BE2C (cell line): ENCODE data around the gene KRTAP10-12. TPM values are rescaled to one million over a fixed set of nuclear protein-coding genes. Genes with fewer than 3 reads are reported as not detected.
"Not testable (repeated sequence)": the region's sequence is repeated elsewhere in the genome, so short reads cannot be mapped to it uniquely, and the experiment has no call there.

Experiments used
- DNase-seq: peaks from one replicate; pipeline ENCODE4 v3.0.0-alpha.2; 2020
- H3K27me3 ChIP-seq: fragments of 250-450 bp; sonication (Bioruptor Pico); 2 replicates; pipeline ENCODE4 v1.5.1; 2020; ENCODE audit warnings: mild to moderate bottlenecking
- H3K36me3 ChIP-seq: fragments of 250-450 bp; sonication (Bioruptor Pico); 2 replicates; pipeline ENCODE4 v1.5.1; 2020; ENCODE audit warnings: mild to moderate bottlenecking
- H3K4me1 ChIP-seq: fragments of 250-450 bp; sonication (Bioruptor Pico); 2 replicates; pipeline ENCODE4 v1.5.1; 2020
- H3K4me3 ChIP-seq: 2 replicates; pipeline ENCODE4 v1.5.1; 2011; ENCODE audit warnings: low read depth, low read length
- H3K9me3 ChIP-seq: fragments of 250-450 bp; sonication (Bioruptor Pico); 2 replicates; pipeline ENCODE4 v1.5.1; 2020
- polyA plus RNA-seq: library from polyadenylated mRNA; unstranded; fragments of >200 nt; gene quantifications from one replicate; pipeline ENCODE4 v1.2.1, GENCODE V29; 2012; ENCODE audit warnings: low read depth, missing spikeins; ENCODE audit not compliant: insufficient read length, insufficient read depth
- TF ChIP-seq, protein P1 (sequence below): IDR thresholded peaks from 2 replicates; pipeline ENCODE4 v1.5.1; 2012; ENCODE audit warnings: mild to moderate bottlenecking, low read depth, low read length

KRTAP10-12 gene, protein sequence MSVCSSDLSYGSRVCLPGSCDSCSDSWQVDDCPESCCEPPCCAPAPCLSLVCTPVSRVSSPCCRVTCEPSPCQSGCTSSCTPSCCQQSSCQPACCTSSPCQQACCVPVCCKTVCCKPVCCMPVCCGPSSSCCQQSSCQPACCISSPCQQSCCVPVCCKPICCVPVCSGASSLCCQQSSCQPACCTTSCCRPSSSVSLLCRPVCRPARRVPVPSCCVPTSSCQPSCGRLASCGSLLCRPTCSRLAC
- not detected for polyA plus RNA-seq

- H3K27me3 ChIP-seq: peaks cover 88% of the 10 kb centered on the region
- H3K9me3 ChIP-seq, H3K36me3 ChIP-seq, H3K4me1 ChIP-seq, DNase-seq, H3K4me3 ChIP-seq: not testable (repeated sequence)
These were observed at the start of gene KRTAP10-12 for GRCh38 chr21:44697172-44697810. TSS of gene KRTAP10-12 (plus strand) at chr21:44697172. CDS start at chr21:44697202, 30 bp downstream.

DNA sequence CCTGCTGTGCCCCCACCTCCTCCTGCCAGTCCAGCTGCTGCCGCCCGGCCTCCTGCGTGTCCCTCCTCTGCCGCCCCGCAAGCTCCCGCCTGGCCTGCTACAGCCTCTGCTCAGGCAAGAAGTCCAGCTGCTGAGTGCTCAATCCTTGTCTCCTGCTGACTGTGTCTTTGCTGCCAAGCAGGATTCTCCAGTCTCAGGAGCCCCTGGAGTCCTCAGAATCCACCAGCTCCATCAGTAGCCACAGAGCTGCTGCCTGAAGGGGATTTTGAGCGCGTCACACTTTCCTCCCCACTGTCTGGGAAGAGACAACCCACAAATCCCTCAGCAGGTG lies 49.8 kb upstream of the KRTAP10-12 start:
- TF ChIP-seq, protein P1, sequence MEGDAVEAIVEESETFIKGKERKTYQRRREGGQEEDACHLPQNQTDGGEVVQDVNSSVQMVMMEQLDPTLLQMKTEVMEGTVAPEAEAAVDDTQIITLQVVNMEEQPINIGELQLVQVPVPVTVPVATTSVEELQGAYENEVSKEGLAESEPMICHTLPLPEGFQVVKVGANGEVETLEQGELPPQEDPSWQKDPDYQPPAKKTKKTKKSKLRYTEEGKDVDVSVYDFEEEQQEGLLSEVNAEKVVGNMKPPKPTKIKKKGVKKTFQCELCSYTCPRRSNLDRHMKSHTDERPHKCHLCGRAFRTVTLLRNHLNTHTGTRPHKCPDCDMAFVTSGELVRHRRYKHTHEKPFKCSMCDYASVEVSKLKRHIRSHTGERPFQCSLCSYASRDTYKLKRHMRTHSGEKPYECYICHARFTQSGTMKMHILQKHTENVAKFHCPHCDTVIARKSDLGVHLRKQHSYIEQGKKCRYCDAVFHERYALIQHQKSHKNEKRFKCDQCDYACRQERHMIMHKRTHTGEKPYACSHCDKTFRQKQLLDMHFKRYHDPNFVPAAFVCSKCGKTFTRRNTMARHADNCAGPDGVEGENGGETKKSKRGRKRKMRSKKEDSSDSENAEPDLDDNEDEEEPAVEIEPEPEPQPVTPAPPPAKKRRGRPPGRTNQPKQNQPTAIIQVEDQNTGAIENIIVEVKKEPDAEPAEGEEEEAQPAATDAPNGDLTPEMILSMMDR: no peak
- no peak for DNase-seq
- Histone ChIP-seq H3K4me3 (no peak overlapping the region), H3K9me3 (no peaks in the 10 kb centered on the region), H3K4me1 (no peaks in the 10 kb centered on the region), H3K27me3 (peaks cover 14% of the 10 kb centered on the region), H3K36me3 (no peaks in the 10 kb centered on the region)

- TF ChIP-seq, protein P1: no peak
- DNase-seq: no peak
- no peaks in the 10 kb centered on the region for H3K36me3 ChIP-seq
- no peak overlapping the region for H3K4me3 ChIP-seq
- no peaks in the 10 kb centered on the region for H3K9me3 ChIP-seq
- H3K27me3 ChIP-seq: peaks cover 14% of the 10 kb centered on the region
- no peaks in the 10 kb centered on the region for H3K4me1 ChIP-seq
These were observed 48.2 kb upstream of the KRTAP10-12 start for GRCh38 chr21:44648557-44649311.

GRCh38 chr21:44649521-44650100 lies 47.4 kb upstream of the KRTAP10-12 start:
- H3K9me3 ChIP-seq: no peaks in the 10 kb centered on the region
- TF ChIP-seq, protein P1: no peak
- no peak for DNase-seq

GRCh38 chr21:44650265-44650972 lies 46.6 kb upstream of the KRTAP10-12 start:
- no peaks in the 10 kb centered on the region for H3K36me3 ChIP-seq
- no peaks in the 10 kb centered on the region for H3K9me3 ChIP-seq
- H3K4me3 ChIP-seq: no peak overlapping the region
- DNase-seq: no peak
- TF ChIP-seq, protein P1: no peak
- no peaks in the 10 kb centered on the region for H3K4me1 ChIP-seq
- peaks cover 14% of the 10 kb centered on the region for H3K27me3 ChIP-seq

More at GRCh38 chr21:44649521-44650100, 47.4 kb upstream of the KRTAP10-12 start:
- H3K27me3 ChIP-seq: peaks cover 14% of the 10 kb centered on the region
- H3K4me1 ChIP-seq: no peaks in the 10 kb centered on the region
- H3K36me3 ChIP-seq: no peaks in the 10 kb centered on the region
- no peak overlapping the region for H3K4me3 ChIP-seq
